HG03457 (cell line): ENCODE measurements around the gene GBX1.

Experiments used
- ATAC-seq: cut with Tn5 transposase; IDR thresholded peaks from one replicate; pipeline ENCODE4 v1.9.1; 2021; ENCODE audit warnings: moderate number of reproducible peaks; ENCODE audit not compliant: unreplicated experiment

GBX1 gene

DNA sequence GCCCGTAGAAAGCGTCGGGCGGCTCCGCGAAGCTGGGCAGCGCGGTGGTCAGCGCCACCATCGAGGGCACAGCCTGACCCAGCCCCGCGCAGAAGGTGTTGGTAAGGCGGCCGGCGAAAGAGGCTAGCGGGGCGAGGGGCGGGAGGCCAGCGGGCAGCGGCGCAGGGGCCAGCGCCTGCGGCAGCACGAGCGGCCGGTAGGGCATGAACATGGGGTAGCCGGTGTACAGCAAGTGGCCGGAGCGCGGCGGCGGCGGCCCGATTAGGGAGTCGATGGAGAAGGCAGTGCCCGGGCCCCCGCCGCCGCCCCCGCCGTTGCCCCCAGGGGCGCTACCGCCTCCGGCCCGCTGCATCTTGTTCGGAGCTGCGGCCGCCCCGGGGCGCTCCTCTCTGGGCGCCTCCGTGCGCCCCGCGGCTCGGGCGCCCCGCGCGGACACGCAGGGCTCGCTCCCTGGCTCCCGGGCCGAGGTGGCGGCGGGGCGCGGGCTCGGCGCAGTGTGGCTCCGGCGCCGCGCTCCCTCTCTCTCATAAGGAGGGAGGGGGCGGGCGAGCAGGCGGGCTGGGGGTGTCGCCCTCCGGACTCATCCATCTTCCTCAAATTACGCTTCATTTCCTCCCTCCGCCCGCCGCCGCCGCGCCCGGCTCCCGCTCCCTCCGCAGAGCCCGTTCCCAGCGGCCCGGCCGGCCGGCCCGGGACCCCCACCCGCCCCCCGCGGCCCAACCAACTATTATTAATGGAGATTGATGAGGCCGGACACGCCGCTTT lies at the start of gene GBX1:
TSS of gene GBX1 (minus strand) at position 498 of the 765 bp plus-strand sequence. CDS start at position 352, 146 bp downstream.
- ATAC-seq: no peak

GRCh38 chr7:151215396-151215795 lies 47.9 kb upstream of the GBX1 start:
- ATAC-seq: no peak

DNA sequence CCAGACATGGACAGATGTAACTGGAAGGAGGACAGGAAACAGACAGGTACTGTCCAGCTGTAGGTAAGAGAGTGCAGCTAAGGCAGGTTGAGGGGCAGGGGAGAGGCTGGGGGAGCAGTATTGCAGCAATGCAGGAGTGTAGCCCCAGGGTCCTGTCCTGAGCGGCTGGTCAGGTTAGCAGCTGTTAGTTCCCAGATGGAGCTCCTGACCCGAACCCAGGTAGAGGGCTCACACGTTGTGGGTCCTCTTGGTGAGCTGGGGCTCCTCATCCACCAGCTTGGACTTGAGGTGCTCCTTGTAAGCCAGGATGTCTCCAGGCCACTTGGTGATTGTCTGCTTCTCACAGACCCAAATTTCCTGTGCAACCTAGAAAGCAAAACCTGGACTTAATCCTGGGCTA lies 46.3 kb upstream of the GBX1 start:
- no peak for ATAC-seq

- no peak for ATAC-seq
Observed at GRCh38 chr7:151212626-151213025, 45.1 kb upstream of the GBX1 start.

DNA sequence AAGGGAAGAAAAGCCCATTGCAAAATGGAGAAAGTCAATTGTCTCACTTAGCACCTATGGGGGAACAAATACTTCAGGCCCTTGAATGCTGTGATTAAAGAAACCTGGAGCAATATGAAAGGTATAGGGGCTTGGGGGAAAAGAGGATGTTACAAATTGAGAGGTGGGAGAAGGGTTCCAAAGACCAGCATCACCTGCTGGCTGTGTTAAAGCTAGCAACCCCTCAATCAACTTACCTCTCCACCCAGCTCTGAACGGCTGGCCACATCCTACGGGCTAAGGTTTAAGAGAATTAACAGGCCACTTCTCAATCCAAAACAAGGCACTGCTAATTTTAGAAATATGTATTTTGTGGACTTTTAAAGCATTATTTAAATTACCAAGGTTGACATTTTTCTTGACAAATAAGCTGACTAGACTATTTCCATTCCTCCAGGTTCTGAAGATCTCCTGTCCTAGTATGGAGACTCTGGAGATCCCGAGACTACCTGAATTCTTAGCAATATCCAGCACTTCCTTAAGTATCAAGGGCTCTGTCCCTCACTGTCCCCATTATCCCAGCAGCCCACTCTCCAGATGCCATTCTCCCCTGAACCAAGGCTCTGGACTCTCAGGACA lies 43.8 kb upstream of the GBX1 start:
- no peak for ATAC-seq

- ATAC-seq: no peak
Observed at GRCh38 chr7:151210087-151210854, 42.8 kb upstream of the GBX1 start, which contains the start of gene H2BK1. Gene H2BK1, minus strand, starts transcription at chr7:151210488. Its CDS starts 170 bp downstream, at chr7:151210318.

DNA sequence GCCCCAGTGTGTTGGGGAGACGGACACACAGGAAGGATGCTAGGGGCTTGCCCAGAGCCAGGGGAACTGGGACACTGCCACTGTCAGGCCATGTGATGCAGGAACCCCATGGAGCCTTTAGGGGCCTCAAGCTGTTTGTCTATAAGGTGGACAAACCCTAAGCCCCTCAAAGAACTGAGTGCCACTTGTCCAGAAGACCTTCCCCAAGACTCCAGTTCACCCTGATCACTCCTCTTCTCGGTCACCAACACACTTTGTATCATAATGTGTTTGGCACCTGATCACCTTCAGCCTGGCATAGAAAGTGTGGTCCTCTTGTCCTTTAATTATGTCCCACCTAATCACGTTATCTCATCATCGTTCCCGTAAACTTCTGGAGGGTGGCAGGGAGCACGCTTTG lies 42.1 kb upstream of the GBX1 start:
- ATAC-seq: no peak

DNA sequence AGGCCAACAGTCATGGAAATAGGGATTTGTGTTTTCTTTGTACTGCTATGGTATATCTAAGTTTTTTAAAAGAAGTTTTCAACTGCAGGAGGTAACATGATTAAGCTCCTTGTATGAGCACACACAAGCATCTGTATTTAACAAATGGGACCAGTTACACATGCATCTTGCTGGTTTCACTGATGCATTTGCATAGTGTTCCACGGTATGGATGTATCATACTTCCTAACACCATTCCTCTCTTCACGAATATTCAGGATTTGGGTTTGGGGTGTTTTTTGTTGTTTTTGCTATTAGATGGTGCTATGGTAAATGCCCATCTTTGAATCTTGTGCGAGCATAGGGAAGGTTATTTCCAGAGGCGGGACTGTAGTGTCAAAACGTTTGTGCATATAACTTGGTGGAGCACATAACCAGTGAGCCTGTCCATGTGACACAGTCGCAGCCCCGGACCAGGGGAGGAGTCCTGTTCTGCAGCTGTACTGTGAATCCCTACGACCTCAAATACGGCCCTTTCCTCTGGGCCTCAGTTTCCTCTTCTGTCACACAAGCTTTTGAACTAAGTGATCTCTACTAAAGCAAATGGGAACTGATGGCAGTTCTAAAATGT lies 40.9 kb upstream of the GBX1 start:
- no peak for ATAC-seq

- no peak for ATAC-seq
Observed at GRCh38 chr7:151207804-151208203, 40.3 kb upstream of the GBX1 start.

GRCh38 chr7:151207315-151207714 lies 39.8 kb upstream of the GBX1 start:
- no peak for ATAC-seq

DNA sequence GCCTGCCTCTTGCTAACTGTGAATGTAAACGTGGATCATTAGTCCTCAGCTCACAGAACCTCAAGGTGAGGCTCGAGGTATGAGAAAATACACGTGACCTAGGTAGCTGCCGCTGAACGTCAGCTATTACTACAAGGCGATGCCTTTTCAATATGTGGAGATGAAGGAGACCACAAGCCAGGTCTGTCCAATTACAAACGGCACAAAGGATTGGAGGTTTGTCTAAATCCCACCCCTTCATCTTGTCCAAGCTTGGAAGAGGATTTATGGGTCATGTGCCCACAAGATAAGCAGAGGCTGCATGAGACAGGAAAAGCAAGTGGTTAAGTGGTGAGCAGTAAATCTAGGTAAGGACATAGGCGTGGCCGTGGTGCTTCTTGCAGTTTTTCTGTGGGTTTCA lies 39.4 kb upstream of the GBX1 start:
- ATAC-seq: no peak

- ATAC-seq: no peak
Observed at GRCh38 chr7:151205730-151206129, 38.2 kb upstream of the GBX1 start.

GRCh38 chr7:151204383-151205032 lies 37.0 kb upstream of the GBX1 start:
- ATAC-seq: no peak

DNA sequence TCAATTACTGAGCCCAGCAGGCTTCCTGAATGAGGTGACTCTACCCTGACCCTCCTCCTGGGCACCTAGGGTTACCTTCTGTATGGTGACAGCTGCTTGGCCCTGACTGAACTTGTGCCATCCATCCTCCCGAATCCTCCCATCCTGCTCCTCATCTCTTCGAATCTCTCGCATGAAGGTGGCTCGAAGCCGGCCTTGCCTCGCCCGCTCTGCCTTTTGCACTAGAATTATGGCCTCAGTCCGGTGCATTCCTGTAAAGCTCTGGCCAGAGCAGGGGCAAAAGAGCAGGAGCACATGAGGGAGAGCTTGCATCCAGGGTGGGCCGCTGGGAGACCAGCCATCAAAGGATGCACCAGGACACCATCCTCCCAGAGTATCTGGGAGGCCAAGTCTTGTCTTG lies 35.3 kb upstream of the GBX1 start:
- no peak for ATAC-seq

DNA sequence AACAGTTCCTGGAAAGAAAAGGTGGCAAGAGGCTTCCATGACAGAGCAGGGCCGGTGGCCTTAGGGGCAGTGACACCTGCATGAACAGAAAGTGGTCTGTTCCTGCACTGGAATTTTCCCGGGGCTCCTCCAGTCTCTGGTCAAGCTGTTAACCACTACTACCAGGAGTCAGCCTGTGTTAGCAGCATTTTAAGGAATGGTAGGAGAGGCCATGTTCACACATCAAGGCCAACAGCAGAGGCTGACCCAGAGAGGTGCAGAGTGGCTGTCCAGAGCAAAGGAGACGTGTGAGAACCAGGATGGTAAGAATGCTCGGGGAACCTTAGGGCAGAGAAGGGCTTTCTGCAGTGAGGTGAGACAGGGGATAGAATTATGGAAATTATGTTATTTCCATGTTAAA lies 34.3 kb upstream of the GBX1 start:
- ATAC-seq: no peak

GRCh38 chr7:151201344-151201743 lies 33.9 kb upstream of the GBX1 start:
- no peak for ATAC-seq

- no peak for ATAC-seq
Observed at GRCh38 chr7:151198945-151199848, 31.7 kb upstream of the GBX1 start.

- ATAC-seq: no peak
Observed at GRCh38 chr7:151197932-151198331, 30.4 kb upstream of the GBX1 start.

DNA sequence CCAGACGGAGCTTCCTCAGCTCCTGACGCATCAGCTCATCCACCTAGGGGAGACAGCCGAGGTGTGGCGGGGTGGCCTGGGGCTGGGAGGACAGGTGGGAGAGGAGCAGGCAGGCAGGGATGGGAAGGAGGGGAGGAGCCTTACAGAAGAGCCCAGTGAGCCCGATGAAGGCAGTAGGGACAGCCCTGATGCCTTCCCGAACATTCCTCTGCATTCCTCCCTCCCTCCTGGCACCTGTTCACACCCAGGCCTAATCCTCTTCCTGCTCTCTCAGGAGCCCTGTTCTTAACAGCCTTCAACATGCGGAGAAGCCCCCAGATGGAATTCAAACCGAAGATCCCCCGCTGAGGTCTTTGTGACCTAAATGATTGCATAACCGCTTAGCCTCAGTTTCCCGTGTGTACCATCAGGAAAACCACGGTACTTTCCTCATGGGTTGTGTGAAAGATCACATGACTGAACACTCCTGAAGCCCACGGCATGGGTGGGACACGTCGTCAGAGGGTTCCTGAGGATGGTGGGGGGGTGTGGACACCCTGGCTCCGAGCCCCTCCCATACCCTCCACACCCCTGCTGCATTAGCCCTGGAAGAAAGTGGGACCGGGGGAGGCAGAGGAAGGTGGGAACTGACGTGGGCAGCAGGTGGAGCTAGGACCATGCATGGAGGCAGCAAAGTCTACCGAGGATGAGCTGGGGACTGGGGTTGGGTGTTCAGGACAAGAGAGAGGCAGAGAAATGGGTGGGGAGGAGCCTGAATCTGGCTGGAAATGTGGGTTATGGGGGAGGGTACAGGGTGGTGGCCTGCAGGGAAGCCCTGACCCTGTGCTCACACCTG lies 28.3 kb upstream of the GBX1 start:
- no peak for ATAC-seq
